GM13977 (cell line): ENCODE measurements around the gene RPA1.

Experiments
- DNase-seq: peaks from one replicate; pipeline ENCODE4 v3.0.0; 2012; ENCODE audit warnings: low spot score
- in situ Hi-C: fragments of 300-500 bp; cut with MboI; formaldehyde crosslinking; loops from one replicate; pipeline ENCODE4 v1.12.0; 2022; ENCODE audit warnings: low sequenced_read_pairs, low pct_unique_long_range_greater_than_20kb, mixed read lengths, inconsistent platforms; ENCODE audit not compliant: unreplicated experiment
- TF ChIP-seq, protein P1 (sequence below): IDR thresholded peaks from 2 replicates; pipeline ENCODE4 v1.5.1; 2012; ENCODE audit warnings: mild to moderate bottlenecking, control low read depth; ENCODE audit not compliant: insufficient read depth; ENCODE audit errors: extremely low read depth, missing control alignments

The RPA1 gene

DNA sequence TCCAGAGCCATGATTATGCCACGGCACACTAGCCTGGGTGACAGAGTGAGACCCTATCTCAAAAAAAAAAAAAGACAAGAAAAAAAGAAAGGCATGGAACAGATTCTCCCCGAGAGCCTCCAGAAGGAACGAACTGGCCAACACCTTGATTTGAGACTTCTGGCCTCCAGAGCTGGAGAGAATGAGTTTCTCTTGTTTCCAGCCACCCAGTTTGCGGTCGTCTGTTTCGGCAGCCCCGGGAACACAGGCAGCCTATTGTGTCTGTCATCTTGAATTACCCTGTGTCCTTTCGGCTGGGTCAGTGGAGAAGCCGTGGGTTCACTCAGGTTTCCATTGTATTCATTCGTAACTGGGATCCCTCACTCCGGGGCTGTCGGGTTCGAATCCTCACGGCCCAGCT is 83.9 kb downstream of the RPA1 start:
- no peak for DNase-seq
- TF ChIP-seq, protein P1, sequence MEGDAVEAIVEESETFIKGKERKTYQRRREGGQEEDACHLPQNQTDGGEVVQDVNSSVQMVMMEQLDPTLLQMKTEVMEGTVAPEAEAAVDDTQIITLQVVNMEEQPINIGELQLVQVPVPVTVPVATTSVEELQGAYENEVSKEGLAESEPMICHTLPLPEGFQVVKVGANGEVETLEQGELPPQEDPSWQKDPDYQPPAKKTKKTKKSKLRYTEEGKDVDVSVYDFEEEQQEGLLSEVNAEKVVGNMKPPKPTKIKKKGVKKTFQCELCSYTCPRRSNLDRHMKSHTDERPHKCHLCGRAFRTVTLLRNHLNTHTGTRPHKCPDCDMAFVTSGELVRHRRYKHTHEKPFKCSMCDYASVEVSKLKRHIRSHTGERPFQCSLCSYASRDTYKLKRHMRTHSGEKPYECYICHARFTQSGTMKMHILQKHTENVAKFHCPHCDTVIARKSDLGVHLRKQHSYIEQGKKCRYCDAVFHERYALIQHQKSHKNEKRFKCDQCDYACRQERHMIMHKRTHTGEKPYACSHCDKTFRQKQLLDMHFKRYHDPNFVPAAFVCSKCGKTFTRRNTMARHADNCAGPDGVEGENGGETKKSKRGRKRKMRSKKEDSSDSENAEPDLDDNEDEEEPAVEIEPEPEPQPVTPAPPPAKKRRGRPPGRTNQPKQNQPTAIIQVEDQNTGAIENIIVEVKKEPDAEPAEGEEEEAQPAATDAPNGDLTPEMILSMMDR, result no peak
- in situ Hi-C loops, result no loop called here

DNA sequence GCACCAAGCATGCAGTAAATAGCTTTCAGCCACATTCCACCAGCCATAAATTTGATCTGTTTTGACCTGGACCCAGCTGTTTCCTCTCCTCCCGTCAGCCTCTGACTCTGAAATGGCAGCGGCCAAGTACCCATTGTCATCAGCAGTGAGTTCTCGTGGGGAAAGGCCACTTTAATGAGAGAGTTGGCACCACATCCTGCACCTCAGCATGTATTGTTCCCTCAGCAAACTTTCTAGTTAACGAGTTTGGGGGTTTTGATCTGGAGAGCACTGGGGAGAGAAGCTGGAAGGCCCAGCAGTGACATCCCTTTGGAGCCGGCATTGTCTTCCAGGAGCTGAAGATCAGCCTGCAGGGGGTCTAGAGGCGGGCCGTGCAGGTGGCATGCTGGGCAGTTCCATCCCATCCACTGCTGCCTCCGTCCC is 84.9 kb downstream of the RPA1 start:
- in situ Hi-C loops, result no loop called here
- DNase-seq, result no peak
- TF ChIP-seq, protein P1, result no peak

DNA sequence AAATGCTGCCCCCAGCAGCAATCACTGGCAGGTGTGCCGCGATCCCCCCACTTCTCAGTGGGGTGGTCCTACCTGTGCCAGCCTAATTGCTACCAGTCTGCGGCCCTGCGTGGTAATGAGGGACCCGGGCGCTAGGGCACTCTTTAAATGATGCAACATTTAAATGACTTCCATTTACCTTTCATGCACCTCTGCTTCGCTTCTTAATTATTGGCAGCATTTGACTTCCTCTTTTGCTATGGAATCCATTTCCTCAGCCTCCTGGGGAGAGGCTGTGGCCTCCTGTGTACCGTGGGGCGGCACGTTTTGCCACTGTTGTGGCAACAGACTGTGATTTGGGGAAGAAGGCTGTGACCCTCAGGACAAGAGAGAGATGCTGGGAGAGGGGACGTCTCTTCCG is 86.1 kb downstream of the RPA1 start:
- in situ Hi-C loops, result no loop called here
- TF ChIP-seq, protein P1, result no peak
- DNase-seq, result no peak

DNA sequence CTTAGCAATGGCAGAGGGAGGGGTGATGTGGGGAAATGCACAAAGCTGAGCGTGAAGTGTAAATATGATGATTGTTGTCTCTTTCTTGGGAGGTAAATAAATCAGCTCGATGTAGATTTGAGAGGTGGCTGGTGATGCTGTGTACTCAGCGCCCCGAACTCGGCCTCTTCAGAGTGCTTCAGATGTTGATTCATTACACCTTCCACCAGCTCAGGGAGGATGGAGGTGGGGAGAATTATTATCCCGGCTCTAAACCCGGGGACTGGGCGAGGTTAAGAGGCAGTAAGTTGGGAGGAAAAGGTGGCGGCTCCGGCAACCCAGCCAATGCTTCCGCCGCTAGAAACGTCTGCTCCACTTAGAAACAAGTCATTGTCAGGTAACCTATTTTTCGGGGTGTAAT is 86.5 kb downstream of the RPA1 start:
- in situ Hi-C loops, result no loop called here
- TF ChIP-seq, protein P1, result no peak

DNA sequence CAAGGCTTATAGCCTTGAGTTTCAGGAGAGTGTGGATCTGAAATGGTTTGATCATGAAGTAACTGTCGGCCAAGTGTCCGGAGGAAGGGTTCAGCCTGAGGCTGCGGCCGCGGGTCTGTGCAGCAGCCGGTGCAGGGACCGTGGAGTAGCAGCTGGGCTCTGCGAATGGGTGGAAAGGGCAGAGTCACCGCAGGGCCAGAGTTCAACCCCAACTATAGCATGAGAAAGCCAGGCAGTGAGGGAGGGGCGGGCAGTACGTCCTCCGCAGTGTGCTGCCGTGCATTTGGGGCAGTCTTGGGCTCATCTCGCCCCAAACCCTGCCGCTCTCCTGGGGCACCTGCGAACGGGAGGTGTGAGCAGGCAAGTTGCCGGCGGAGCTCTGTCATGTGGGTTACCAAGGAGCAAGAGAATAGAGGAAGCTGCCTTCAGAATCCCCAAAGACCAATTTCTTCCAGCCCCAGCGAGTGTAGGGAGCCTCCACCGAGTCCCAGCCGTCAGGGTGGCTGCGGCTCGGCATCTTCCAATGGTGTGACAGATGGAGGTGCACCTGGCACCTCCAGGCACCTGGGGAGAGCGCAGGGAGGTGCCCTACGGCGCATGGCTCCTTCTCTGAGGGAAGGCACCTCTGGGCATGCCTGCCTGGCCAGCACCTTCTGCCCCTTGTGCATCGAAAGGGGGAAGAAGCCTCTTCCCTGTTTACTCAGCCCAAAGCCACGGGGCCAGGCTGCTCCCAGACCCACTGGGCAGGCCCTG is 87.3 kb downstream of the RPA1 start:
- DNase-seq, result no peak
- TF ChIP-seq, protein P1, result no peak
- in situ Hi-C loops, result no loop called here

More for the DNA sequence above, 86.5 kb downstream of the RPA1 start:
- no peak for DNase-seq

DNA sequence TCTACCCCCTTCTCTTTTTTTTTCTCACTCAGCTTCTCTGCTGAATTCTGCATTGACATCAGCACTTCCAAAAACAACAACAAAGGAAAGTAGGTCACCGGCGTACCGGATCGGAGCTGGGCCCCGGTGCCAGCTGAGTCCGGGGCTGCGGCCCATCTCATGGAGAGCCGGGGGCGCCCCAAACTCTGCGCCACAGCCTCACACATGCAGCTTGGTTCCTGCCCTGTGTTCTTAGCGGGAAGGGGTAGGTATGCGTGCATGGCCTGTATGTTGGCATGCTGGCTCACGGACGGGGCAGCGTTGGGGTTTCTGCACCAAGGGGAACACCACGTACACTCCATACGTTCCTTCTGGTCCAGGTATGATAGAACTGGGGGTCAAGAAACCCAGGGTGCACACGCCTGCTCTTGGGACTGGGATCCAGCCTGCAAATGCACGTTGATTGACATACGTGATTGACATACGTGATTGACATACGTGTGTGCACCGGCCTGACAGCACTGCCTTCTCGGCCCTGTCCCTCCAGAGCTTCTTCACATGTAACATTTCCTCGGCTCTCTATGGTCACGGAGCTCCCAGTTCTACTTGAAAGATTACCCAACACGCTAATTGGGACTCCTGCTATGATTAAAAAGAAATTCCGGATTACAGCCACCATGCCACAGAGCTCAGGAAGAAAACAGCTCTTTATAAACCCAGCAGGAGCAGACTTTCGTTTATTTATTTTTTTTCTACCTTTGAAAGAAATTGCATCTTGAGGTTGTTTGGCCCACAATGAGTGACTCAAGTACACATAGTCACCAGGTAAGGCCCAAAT is 88.7 kb downstream of the RPA1 start:
- in situ Hi-C loops, result no loop called here
- TF ChIP-seq, protein P1, result no peak
- DNase-seq, result no peak
